HepG2 (cell line): ENCODE data around the gene AVPR2. TPM values are rescaled to one million over a fixed set of nuclear protein-coding genes. Genes with fewer than 3 reads are reported as not detected.

Experiments
- ATAC-seq: fragments of 200-7000 bp; cut with Tn5 transposase; 3 replicates; pipeline ENCODE4 v1.9.1; 2020; ENCODE audit warnings: mild to moderate bottlenecking, moderate library complexity
- BruUV-seq: library from RNA; stranded (reverse); fragments of 400-500 nt; replicated peaks from 2 replicates; lab custom pipeline; 2021; lab: Mats Ljungman, UMichigan
- CTCF ChIA-PET: fragments of 300-600 bp; formaldehyde crosslinking; extraction: SDS; loops from one replicate; lab custom pipeline; 2021; ENCODE audit warnings: low total read pairs, inconsistent platforms, low intra/inter-chr PET ratio; lab: Yijun Ruan, JAX
- POLR2A ChIA-PET: fragments of 350-600 bp; sonication (Branson Sonifier 250); formaldehyde crosslinking; loops from one replicate; lab custom pipeline; 2020; ENCODE audit warnings: antibody characterized with exemption, inconsistent platforms; lab: Yijun Ruan, JAX
- DNase-seq: peaks from one replicate; pipeline ENCODE4 v3.0.0-alpha.2; 2015; ENCODE audit warnings: low spot score
- FAIRE-seq: peaks from 3 replicates; lab custom pipeline; 2011; peaks lifted over from hg19 to GRCh38; lab: Jason Lieb, UNC
- H2AFZ ChIP-seq: one replicate; pipeline ENCODE4 v1.6.1; 2011; ENCODE audit warnings: low read length, inconsistent platforms
- H3K27ac ChIP-seq: fragments of 300-600 bp; 3 replicates; pipeline ENCODE4 v1.8.0; 2011; ENCODE audit warnings: mixed run types, mild to moderate bottlenecking, mixed read lengths, low read length, inconsistent platforms; ENCODE audit not compliant: insufficient read depth; ENCODE audit errors: extremely low read length
- H3K27me3 ChIP-seq, 2 experiments: fragments of 200-600 bp in 1 of 2; 2 replicates in 1 of 2; 3 replicates in 1 of 2; pipeline versions ENCODE4 v1.6.0 to v1.8.0; 2011; ENCODE audit warnings: low read length in 2 of 2, mild to moderate bottlenecking in 2 of 2, moderate library complexity in 2 of 2, inconsistent platforms in 1 of 2; ENCODE audit not compliant: insufficient read depth in 2 of 2, control insufficient read depth in 1 of 2
- H3K36me3 ChIP-seq, 2 experiments: fragments of 200-600 bp in 1 of 2; replicated peaks in 1 of 2; 2 replicates in 1 of 2; 3 replicates in 1 of 2; pipeline versions ENCODE4 v1.5.1 to v1.8.0; 2011; ENCODE audit warnings: low read length in 2 of 2, inconsistent platforms in 1 of 2; ENCODE audit not compliant: insufficient read depth in 2 of 2, control insufficient read depth in 1 of 2
- H3K4me1 ChIP-seq: 2 replicates; pipeline ENCODE4 v1.5.1; 2012; ENCODE audit warnings: low read length, inconsistent platforms; ENCODE audit not compliant: insufficient read depth
- H3K4me2 ChIP-seq: 2 replicates; pipeline ENCODE4 v1.6.0; 2011; ENCODE audit warnings: low read depth, low read length, inconsistent platforms
- H3K4me3 ChIP-seq, 3 experiments: fragments of 200-600 bp in 1 of 3; sonication (generic), shearing (Covaris generic) in 1 of 3; replicated peaks in 1 of 3; 2 replicates each; pipeline ENCODE4 v1.5.1; 2011 to 2016; ENCODE audit warnings: low read length in 3 of 3, inconsistent platforms in 2 of 3, low read depth in 2 of 3, mild to moderate bottlenecking in 2 of 3, control low read depth in 1 of 3, mixed read lengths in 1 of 3; ENCODE audit not compliant: insufficient read depth in 1 of 3
- H3K79me2 ChIP-seq: one replicate; pipeline ENCODE4 v1.6.1; 2011; ENCODE audit warnings: low read length, inconsistent platforms; ENCODE audit not compliant: insufficient read depth
- H3K9ac ChIP-seq: 2 replicates; pipeline ENCODE4 v1.6.0; 2011; ENCODE audit warnings: mild to moderate bottlenecking, low read depth, low read length, inconsistent platforms; ENCODE audit not compliant: insufficient read depth
- H3K9me3 ChIP-seq: 2 replicates; pipeline ENCODE4 v1.5.1; 2012; ENCODE audit warnings: mild to moderate bottlenecking, low read length
- H4K20me1 ChIP-seq: 2 replicates; pipeline ENCODE4 v1.6.0; 2011; ENCODE audit warnings: inconsistent platforms, mild to moderate bottlenecking, low read length, moderate library complexity; ENCODE audit not compliant: insufficient read depth
- BHLHE40 ChIP-seq: IDR thresholded peaks from 2 replicates; pipeline ENCODE4 v1.6.1; 2011; ENCODE audit warnings: low read length, improper control_type of control experiment
- MEIS2 ChIP-seq: sonication (generic); formaldehyde crosslinking; IDR thresholded peaks from 2 replicates; pipeline ENCODE4 v1.9.0; 2021; ENCODE audit warnings: mild to moderate bottlenecking, missing genetic modification reagents
- NR3C1 ChIP-seq: sonication (generic); formaldehyde crosslinking; IDR thresholded peaks from 2 replicates; pipeline ENCODE4 v1.4.0; 2020; ENCODE audit warnings: missing genetic modification reagents
- SALL1 ChIP-seq: sonication (generic); formaldehyde crosslinking; IDR thresholded peaks from 2 replicates; pipeline ENCODE4 v1.8.0; 2022; ENCODE audit warnings: mild to moderate bottlenecking, missing genetic modification reagents
- SOX5 ChIP-seq: IDR thresholded peaks from 2 replicates; pipeline ENCODE4 v1.6.1; 2016; ENCODE audit warnings: borderline replicate concordance
- TFAP4 ChIP-seq: sonication (generic); IDR thresholded peaks from 2 replicates; pipeline ENCODE4 v1.6.1; 2016; ENCODE audit warnings: low read depth, borderline replicate concordance
- ZFX ChIP-seq: sonication (generic); formaldehyde crosslinking; IDR thresholded peaks from 2 replicates; pipeline ENCODE4 v1.4.0; 2020; ENCODE audit warnings: mild to moderate bottlenecking, low read depth, missing genetic modification reagents, moderate library complexity
- ZNF263 ChIP-seq: sonication (generic); formaldehyde crosslinking; IDR thresholded peaks from 2 replicates; pipeline ENCODE4 v1.4.0; 2020; ENCODE audit warnings: missing genetic modification reagents
- ZNF3 ChIP-seq: IDR thresholded peaks from 2 replicates; pipeline ENCODE4 v1.7.0; 2017; ENCODE audit warnings: inconsistent platforms
- ZNF883 ChIP-seq: sonication (generic); formaldehyde crosslinking; IDR thresholded peaks from 2 replicates; pipeline ENCODE4 v1.5.1; 2020; ENCODE audit warnings: mild to moderate bottlenecking, missing genetic modification reagents; ENCODE audit errors: not compliant biosample characterization
- WGBS: methylation state at CpG from one replicate; pipeline ENCODE4 v1.1.6; 2017; ENCODE audit warnings: low lambda C conversion rate; 5-methylcytosine and 5-hydroxymethylcytosine counted together
- in situ Hi-C: cut with HindIII; loops from 2 replicates; pipeline ENCODE4 v1.10.0; 2017; ENCODE audit warnings: low pct_unique_long_range_greater_than_20kb; ENCODE audit not compliant: extremely low pct_ligation_motif_present
- intact Hi-C: fragments of 100-400 bp; cut with micrococcal nuclease; formaldehyde crosslinking; loops from one replicate; pipeline ENCODE4 v1.10.0; 2022; ENCODE audit not compliant: unreplicated experiment
- polyA plus RNA-seq, 8 experiments: library from polyadenylated mRNA; depleted of rRNA in 3 of 8; stranded (reverse) in 7 of 8; unstranded in 1 of 8; fragments of >200 nt; fragmentation: Illumina TruSeq in 4 of 8; extraction: Trizol in 4 of 8; gene quantifications; 2 replicates each; pipeline versions ENCODE4 v1.2.1 to v1.2.3, GENCODE V29; 2011 to 2016; ENCODE audit warnings: low read depth in 4 of 8, missing spikeins in 1 of 8, mixed read lengths in 1 of 8; ENCODE audit not compliant: insufficient read depth in 1 of 8
- total RNA-seq, 5 experiments: library from RNA; depleted of rRNA; stranded (reverse); fragments of >200 nt; fragmentation: Illumina TruSeq; extraction: Trizol; gene quantifications; 2 replicates each; pipeline ENCODE4 v1.2.3, GENCODE V29; 2016; ENCODE audit warnings: low read depth in 1 of 5
- TF ChIP-seq, protein P1 (sequence below): sonication (generic); formaldehyde crosslinking; IDR thresholded peaks from 2 replicates; pipeline ENCODE4 v1.4.0; 2020; ENCODE audit warnings: missing genetic modification reagents

The AVPR2 gene
- total and polyA plus RNA-seq, 2 of the 13 experiments (the other 11 are each of a cell fraction or from before 2014, with no cell fraction given), result not detected

DNA sequence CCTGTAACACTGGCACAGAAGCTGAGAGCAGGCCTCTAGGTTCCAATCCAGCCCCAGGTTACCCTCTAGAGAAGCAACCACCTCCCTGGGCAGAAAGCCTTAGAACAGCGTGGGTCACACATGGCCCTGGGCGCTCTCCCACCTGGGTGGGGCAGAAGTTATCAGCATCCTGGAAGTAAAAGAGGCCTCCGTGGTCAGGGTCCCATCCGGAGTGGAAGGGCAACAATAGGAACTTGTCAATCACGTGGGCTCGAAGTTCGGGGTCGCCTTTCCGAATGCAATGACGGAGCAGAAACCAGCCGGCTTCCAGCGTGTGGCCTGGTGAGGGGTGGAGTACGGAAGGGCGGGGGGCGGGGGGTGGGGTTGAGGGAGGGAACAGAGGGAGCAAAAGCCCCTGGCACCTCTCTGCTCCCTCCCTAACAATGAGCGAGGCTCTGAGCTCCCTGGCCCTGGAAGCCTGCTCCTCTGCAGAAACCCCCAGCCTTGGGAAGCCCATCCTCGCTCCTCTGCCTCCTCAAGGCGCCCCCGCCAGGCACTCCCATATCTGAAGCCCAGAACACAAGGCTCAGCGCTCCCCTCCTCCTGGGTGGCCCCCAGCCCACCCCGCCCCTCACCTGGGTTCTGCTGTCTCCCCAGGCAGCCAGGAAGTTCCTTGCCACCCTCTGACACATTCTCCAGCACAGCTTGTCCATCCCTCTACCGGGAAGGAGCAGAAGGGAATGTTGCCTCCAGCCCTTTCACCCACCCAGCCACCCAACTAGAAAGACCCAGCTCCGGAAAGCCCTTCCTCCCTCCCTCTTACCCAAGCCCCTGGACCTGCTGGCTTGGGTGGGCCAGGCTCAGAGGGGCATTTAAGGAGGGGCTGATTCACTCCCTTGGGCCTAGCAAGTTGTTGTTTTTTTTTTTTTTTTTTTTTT lies 37.1 kb downstream of the AVPR2 start (continued):
- TF ChIP-seq, protein P1, sequence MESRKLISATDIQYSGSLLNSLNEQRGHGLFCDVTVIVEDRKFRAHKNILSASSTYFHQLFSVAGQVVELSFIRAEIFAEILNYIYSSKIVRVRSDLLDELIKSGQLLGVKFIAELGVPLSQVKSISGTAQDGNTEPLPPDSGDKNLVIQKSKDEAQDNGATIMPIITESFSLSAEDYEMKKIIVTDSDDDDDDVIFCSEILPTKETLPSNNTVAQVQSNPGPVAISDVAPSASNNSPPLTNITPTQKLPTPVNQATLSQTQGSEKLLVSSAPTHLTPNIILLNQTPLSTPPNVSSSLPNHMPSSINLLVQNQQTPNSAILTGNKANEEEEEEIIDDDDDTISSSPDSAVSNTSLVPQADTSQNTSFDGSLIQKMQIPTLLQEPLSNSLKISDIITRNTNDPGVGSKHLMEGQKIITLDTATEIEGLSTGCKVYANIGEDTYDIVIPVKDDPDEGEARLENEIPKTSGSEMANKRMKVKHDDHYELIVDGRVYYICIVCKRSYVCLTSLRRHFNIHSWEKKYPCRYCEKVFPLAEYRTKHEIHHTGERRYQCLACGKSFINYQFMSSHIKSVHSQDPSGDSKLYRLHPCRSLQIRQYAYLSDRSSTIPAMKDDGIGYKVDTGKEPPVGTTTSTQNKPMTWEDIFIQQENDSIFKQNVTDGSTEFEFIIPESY (CRISPR knock-in tag), result no peak
- TF ChIP-seq SOX5 (CRISPR knock-in tag) (peak; percentile 27; the same call in 1 of the 2 replicates), SALL1 (CRISPR knock-in tag) (0 out of 2 replicates have a peak, but pooled peaks have one; percentile 16), MEIS2 (CRISPR knock-in tag) (0 out of 2 replicates have a peak, but pooled peaks have one; percentile 25), ZFX (CRISPR knock-in tag) (peak; percentile 14; the same call in 1 of the 2 replicates)

- H4K20me1 ChIP-seq, result no peaks in the 10 kb centered on the region
- H3K36me3 ChIP-seq, result no peaks in the 10 kb centered on the region
- ChIA-PET CTCF (no interaction called here), POLR2A (interaction anchor here (1.4 to 5.8 kb wide), 2 partner anchors 9 to 16 kb away, joined by 5 to 82 read pairs; partner anchors contain the start of gene NAA10)
- TF ChIP-seq TFAP4 (peak; percentile 40; the same call in 1 of the 2 replicates), ZNF3 (CRISPR knock-in tag) (no peak), ZNF263 (peak; percentile 79), BHLHE40 (peak; percentile 46; the same call in 1 of the 2 replicates), NR3C1 (CRISPR knock-in tag) (no peak), ZNF883 (CRISPR knock-in tag) (no peak)
- H3K4me1 ChIP-seq, result peaks cover 59% of the 10 kb centered on the region
- intact Hi-C loops (loop anchor here (10.0 kb wide), 1 partner anchor 179 kb away; the partner anchor contains the start of gene PLXNB3), in situ Hi-C loops (no loop called here)
- no peaks in the 10 kb centered on the region for H3K9me3 ChIP-seq
- no peak within 1 kb of the TSS for H2AFZ ChIP-seq
- BruUV-seq, result no TSS peak
- DNase-seq, result no peak
- no peak within 1 kb of the TSS for H3K9ac ChIP-seq
- ATAC-seq, result no peak
- H3K79me2 ChIP-seq, result no peaks in the 10 kb centered on the region
- no peak within 1 kb of the TSS; the same call in 1 of the 2 replicates for H3K4me2 ChIP-seq
- H3K27me3 ChIP-seq, result no peaks in the 10 kb centered on the region
- no peak within 1 kb of the TSS; a peak in 1 of 6 replicates for H3K4me3 ChIP-seq
- no peak within 1 kb of the TSS for H3K27ac ChIP-seq
- no CpG with 5 or more reads among the region's 31 CpGs for WGBS
- FAIRE-seq, result no peak
Measured at GRCh38 chrX:153944140-153944799, 39.8 kb downstream of the AVPR2 start, which contains the start of gene RENBP. Gene RENBP, minus strand, starts transcription at chrX:153944643. Its CDS starts 33 bp downstream, at chrX:153944610.
